ENCODE results near the gene AURKAIP1.

AURKAIP1 gene

GRCh38 chr1:1359664-1360468, 15.1 kb downstream of the AURKAIP1 start:
- DNase-seq = no peak

DNA sequence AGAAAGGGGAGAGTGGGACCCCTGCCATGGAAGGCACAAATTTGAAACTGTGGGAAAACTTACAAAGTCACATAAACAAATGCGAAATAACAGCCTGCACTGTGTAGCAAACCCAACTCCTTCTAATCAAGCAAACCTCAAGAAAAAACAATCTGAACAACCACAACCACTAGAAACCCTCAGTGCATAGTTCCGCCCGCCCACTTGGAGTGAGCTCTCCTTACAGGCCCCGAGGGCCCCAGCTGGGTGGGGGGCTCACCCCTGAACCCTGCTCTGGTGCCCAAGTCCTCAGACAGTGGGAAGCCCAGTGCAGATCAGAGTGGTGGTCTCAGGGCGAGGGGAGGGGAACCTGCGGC, 15.7 kb downstream of the AURKAIP1 start:
- DNase-seq = no peak

DNA sequence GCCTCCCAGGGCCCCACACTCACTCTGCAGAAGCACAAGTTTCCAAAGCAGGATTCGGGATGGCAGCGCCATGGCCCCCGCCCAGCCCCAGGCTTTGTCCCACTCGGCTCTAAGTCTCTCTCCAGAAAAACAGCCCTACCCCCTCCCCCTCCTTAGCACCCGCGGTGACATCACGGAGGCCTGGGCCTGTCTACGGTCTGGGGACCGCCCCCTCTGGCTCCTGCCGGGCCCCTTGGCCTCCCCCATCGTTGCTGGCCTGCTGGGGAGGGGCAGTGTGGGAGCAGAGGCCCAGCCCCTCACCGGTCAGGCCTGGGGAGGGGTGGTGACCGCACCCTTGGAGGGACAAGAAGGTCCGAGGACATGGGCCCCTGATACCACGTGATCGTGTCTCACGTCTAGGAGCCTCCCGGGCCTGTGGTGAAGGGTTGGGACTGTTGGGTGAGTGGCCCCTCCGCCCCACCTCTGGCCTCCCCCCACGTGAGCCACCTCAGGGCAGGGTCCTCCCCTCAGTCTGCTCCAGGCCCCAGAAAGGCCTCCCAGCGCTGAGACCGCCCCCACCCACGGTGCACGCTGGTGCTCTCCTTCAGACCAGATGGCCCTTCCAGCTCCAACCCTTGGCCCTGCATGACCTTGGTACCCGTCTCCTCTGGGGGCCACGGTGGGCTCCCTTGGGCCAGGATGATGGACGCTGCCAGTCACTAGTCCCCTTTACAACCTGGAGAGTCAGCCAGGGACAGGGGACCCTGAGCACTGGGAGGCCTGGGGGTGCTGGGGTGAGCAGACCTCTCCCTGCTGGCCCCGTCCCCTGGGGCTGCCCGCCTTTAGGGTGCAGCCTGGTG, 16.4 kb downstream of the AURKAIP1 start, which contains the start of gene MXRA8:
MXRA8 (minus strand) TSS at position 123 of the 839 bp plus-strand sequence; CDS start at position 72, 51 bp downstream.
- no peak for DNase-seq

DNA sequence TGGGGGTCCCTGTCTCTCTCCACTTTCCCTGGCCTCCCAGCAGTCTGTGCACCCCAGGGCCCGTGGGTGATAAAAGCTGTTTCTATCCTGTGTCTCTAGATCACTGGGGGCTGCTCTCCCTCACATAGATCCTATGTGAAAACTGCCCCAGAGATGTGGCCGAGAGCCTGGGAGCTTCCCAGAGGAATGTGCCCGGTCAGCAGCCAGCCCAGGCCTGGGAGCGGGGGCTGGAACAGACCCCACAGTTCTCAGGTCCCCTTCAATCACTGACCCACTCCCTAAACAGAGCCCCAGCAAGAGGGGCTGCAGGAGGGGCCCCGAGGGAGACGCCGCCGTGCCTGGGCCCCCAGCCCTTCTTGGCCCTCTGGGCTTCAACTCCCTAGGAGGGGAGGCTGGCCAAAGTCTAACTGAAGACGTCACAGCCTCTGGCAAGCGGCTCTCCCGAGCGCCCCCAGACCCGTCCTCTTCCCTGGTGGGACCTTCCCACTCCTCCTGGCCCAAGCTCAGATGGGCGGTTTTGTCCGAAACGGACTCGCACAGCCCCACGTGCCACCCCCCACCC, 17.1 kb downstream of the AURKAIP1 start:
- no peak for DNase-seq

- DNase-seq = no peak
These were observed 18.1 kb downstream of the AURKAIP1 start for GRCh38 chr1:1356796-1357401.

GRCh38 chr1:1356166-1356795, 18.7 kb downstream of the AURKAIP1 start:
- DNase-seq = no peak

DNA sequence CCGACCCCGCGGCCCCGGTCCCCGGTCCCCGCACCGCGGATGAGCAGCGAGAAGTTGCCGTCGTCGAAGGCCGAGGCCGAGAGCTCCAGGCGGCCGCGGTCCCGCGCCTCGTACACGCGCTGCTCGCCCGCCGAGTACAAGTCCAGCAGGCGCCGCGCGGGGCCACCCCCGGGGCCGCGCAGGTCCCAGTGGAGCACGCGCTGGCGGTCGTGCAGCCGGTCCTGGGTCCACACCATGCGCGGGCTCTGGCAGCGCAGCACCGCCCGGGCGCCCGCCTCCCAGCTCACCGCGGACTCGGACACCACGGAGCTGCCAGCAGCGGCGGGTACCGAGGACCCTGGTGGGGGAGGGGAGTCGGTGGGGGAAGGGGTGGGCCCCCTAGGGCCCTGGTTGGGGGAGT, 19.6 kb downstream of the AURKAIP1 start:
- no peak for DNase-seq

- DNase-seq = no peak
These were observed 20.4 kb downstream of the AURKAIP1 start for GRCh38 chr1:1354271-1355247.

DNA sequence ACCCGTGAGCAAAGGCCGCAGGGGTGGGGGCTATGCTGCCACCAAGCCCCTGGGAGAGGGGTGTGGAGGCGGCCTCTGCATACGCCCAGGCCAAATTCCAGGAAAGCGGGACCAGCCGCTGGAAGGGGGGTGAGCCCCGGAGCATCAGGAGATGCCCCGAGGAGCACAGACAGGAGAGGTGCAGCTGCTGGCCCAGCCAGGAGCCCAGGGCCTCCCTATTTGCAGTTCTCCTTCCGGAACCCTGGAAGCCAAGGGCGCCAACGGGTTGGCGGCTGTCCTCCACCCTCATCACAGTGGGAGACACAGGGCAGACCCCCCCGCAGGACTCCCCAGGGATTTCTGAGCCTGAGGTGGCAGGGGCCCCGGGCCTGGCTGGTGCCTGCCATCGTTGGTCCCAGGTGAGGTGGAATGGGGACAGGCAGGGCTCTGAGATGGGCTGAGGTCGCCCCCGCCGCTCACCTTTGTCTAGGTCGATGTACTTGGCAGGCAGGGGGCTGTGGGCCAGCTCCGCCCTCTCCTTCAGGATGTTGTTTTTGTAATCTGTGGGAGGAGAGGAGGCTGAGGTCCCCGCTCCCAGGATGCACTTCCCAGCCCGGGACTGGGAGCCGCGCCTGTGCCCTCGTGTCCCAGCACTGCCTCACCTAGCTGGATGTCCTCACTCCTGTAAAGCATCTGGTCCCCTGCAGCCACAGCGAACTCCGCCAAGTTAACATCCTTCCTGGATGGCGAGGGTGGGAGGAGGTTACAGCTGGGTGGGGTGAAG, 21.4 kb downstream of the AURKAIP1 start:
- no peak for DNase-seq

- DNase-seq = no peak
These were observed 22.1 kb downstream of the AURKAIP1 start for GRCh38 chr1:1352786-1353388.

DNA sequence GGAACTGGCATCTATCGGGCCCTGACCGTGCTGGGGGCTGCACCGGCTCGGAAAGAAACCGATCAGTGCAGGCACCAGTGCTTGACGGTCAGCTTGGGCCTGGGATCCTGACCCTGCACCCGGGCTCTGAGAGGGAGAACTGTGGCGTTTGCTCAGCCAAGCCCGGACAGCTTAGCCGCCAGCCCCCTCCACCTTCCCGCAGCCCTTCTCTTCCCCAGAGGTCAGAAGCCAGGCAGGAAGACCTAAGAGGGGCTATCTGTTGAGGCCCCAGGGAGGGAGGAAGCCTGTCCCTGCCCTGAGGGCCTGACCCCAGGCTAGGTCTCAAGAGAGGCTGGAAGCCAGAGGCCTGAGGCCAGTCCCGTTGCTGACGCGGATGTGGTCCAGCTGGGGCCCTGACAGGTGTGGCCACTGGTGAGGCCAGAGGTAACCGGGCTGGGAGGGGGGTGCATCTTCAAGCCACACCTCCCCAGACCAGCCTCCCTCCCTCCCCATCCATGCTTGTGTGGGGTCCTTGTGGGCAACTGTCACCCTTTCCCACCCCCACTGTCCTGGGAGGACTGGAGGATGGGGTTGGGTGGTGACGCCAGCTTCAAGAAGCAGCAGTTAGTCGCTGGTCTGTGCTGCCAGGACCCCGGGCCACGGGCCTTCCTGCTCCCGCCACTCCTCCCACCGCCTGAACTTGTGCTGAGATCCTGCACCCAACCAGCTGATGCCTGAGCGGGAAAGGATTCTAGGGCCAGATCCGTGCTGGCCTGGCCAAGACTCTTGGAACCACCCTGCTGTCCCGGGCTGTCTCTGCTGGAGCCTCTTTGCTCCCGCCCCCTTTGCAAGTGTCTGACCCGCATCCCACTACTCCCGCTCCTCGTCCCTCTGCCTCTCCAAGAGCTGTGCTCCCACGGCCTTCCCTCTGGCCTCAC, 23.2 kb downstream of the AURKAIP1 start:
- DNase-seq = no peak

- DNase-seq = no peak
These were observed 25.6 kb downstream of the AURKAIP1 start, which contains the start of gene DVL1 for GRCh38 chr1:1349256-1350012. Gene DVL1 (minus strand): TSS chr1:1349418. CDS start chr1:1349065, 353 bp downstream.

GRCh38 chr1:1348420-1349255, 26.4 kb downstream of the AURKAIP1 start:
- no peak for DNase-seq

- no peak for DNase-seq
These were observed 27.2 kb downstream of the AURKAIP1 start for GRCh38 chr1:1347663-1348419.

- DNase-seq = no peak
These were observed 27.9 kb downstream of the AURKAIP1 start for GRCh38 chr1:1347026-1347595.

- no peak for DNase-seq
These were observed 28.5 kb downstream of the AURKAIP1 start for GRCh38 chr1:1346501-1346890.
